ENCODE measurements around the gene TPCN1. TPM values are rescaled to one million over a fixed set of nuclear protein-coding genes. Genes with fewer than 3 reads are reported as not detected.

TPCN1 gene
- total RNA-seq, 1 donor from 2014 or later = 8.4 TPM

- Mint-ChIP-seq H3K9me3 (ENCODE audit: unreplicated experiment) (no peaks in the 10 kb centered on the region), H3K36me3 (ENCODE audit: low read depth, unreplicated experiment) (peaks cover 24% of the 10 kb centered on the region), H3K4me1 (ENCODE audit: unreplicated experiment) (peaks cover 27% of the 10 kb centered on the region), H3K27ac (ENCODE audit: unreplicated experiment) (peak overlapping the region; percentile 57), H3K27me3 (ENCODE audit: unreplicated experiment) (peaks cover 3% of the 10 kb centered on the region), H3K4me3 (ENCODE audit: unreplicated experiment) (no peak overlapping the region)
- no peak for TF ChIP-seq CTCF (IDR thresholded peaks at IDR 0.05; ENCODE audit: unreplicated experiment)
- no peak for DNase-seq (ENCODE audit: low spot score)
These were observed 105.6 kb downstream of the TPCN1 start for GRCh38 chr12:113326775-113327395.

GRCh38 chr12:113328368-113328889, 107.2 kb downstream of the TPCN1 start:
- Mint-ChIP-seq H3K27me3 (ENCODE audit: unreplicated experiment) (peaks cover 3% of the 10 kb centered on the region), H3K36me3 (ENCODE audit: low read depth, unreplicated experiment) (peaks cover 20% of the 10 kb centered on the region), H3K9me3 (ENCODE audit: unreplicated experiment) (no peaks in the 10 kb centered on the region), H3K4me3 (ENCODE audit: unreplicated experiment) (peak overlapping the region; percentile 37), H3K27ac (ENCODE audit: unreplicated experiment) (peak overlapping the region; percentile 76), H3K4me1 (ENCODE audit: unreplicated experiment) (peaks cover 27% of the 10 kb centered on the region)
- no peak for TF ChIP-seq CTCF (IDR thresholded peaks at IDR 0.05; ENCODE audit: unreplicated experiment)
- DNase-seq (ENCODE audit: low spot score) = no peak

DNA sequence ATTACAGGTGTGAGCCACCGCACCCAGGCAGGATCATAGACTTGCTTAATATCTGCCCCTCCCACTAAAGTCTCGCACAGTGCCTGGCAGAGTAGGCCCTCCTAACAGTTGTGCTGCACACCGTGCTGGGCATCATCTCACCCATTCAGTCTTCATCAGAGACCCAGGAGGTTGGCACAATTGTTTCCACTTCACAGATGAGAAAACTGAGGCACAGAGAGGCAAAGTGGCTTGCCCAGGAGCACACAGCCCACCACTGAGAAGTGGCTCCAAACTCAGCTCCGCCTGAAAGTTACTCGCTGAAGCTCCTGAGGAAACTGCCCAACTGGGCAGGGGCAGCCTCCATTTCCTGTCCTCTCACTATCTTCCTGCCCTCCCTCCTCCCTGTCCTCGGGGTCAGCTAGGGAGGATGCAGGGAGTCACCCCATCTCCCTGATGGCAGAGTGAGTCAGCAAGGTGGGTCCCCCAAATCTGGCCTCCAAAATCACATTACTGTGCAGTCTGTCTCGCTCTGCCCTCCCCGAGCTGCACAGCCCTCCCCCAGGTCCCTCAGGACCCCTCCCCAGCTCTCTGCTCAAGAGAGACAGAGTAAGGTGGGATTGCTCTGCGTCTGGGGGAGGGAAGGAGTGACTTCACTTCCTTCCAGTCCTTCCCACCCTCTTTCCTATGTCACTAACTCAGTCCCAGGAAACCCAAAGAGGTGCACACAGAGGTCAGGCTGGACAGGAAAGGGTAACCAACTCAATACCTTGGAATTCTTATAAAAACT, 107.9 kb downstream of the TPCN1 start:
- Mint-ChIP-seq H3K36me3 (ENCODE audit: low read depth, unreplicated experiment) (peaks cover 20% of the 10 kb centered on the region), H3K27me3 (ENCODE audit: unreplicated experiment) (peaks cover 3% of the 10 kb centered on the region), H3K4me3 (ENCODE audit: unreplicated experiment) (no peak overlapping the region), H3K9me3 (ENCODE audit: unreplicated experiment) (no peaks in the 10 kb centered on the region), H3K4me1 (ENCODE audit: unreplicated experiment) (peaks cover 27% of the 10 kb centered on the region), H3K27ac (ENCODE audit: unreplicated experiment) (peak overlapping the region; percentile 32)
- TF ChIP-seq CTCF (IDR thresholded peaks at IDR 0.05; ENCODE audit: unreplicated experiment) = no peak
- no peak for DNase-seq (ENCODE audit: low spot score)

- Mint-ChIP-seq H3K27me3 (ENCODE audit: unreplicated experiment) (peaks cover 3% of the 10 kb centered on the region), H3K36me3 (ENCODE audit: low read depth, unreplicated experiment) (peaks cover 20% of the 10 kb centered on the region), H3K4me1 (ENCODE audit: unreplicated experiment) (peaks cover 30% of the 10 kb centered on the region), H3K27ac (ENCODE audit: unreplicated experiment) (peak overlapping the region; percentile 32), H3K4me3 (ENCODE audit: unreplicated experiment) (no peak overlapping the region), H3K9me3 (ENCODE audit: unreplicated experiment) (no peaks in the 10 kb centered on the region)
- no peak for DNase-seq (ENCODE audit: low spot score)
- TF ChIP-seq CTCF (IDR thresholded peaks at IDR 0.05; ENCODE audit: unreplicated experiment) = no peak
These were observed 108.6 kb downstream of the TPCN1 start for GRCh38 chr12:113329791-113330417.

All from endothelial cell (in vitro differentiated cells).